Stimulated activated CD8-positive, alpha-beta memory T cell treated with anti-CD3 and anti-CD28 coated beads, Interleukin-15, amount 100 ng/mL, for 24 hours (primary cell): ENCODE data around the gene FHIT.

Experiments
- DNase-seq: peaks from one replicate; pipeline ENCODE4 v3.0.0-alpha.2; 2020; ENCODE audit warnings: low read depth

FHIT gene

GRCh38 chr3:60469481-60469880 lies 781.8 kb downstream of the FHIT start:
- DNase-seq: no peak

DNA sequence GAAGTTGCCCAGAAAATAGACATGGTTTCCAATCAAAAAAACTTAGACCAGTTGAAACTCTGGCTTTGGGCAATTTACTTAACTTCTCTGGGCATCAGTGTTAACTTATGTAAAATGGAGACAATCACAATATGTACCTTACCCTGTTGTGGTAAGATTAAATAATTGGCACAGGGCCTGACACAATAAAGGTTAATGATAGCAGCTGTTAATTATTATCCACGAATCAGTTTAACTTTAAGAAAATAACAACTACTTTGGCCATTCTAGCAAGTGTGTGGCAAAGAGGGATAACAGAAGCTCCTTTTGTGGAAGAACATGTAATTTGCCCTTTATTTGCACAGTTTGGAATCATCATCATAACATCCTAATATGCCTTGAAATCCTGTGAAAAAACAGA lies 787.6 kb downstream of the FHIT start:
- no peak for DNase-seq

DNA sequence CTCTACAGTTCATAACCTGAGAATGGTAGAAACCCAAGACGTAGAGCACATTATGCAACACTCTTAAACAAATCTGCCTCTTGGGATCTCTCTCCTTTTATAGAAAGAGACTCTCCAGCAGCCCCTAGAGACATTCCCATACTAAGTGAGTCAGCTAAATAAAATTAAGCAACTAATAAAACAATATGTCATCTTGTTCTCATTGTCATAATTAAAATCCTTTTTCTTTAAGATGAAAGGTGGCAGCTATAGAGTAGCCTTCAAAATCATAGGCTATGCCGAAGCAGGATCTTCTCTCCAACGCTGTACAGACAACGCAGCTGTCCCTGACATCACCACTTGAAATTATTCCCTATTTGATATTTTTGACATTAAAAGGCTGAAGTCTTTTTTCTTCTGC lies 790.0 kb downstream of the FHIT start:
- no peak for DNase-seq

GRCh38 chr3:60456180-60456579 lies 795.1 kb downstream of the FHIT start:
- no peak for DNase-seq

GRCh38 chr3:60453326-60453725 lies 797.9 kb downstream of the FHIT start:
- DNase-seq: no peak

DNA sequence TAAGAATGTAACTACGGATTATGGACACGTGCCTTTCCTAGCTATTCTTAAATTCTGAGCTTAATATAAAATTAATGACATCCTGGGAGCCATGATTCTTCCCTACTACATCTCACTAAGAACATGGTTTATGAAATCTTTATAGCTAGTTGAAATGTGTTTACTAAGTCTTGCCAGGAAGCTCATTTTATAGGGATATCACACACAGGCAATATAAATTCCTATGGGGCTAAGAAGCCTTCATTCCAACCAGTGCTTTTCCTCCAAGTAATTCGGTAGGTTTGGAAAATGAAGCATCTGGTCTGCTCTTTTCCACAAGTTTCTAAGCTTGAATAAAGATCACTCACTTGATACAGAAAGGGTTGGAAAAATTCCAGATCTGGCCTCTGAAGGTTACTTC lies 802.6 kb downstream of the FHIT start:
- no peak for DNase-seq

GRCh38 chr3:60445446-60445845 lies 805.8 kb downstream of the FHIT start:
- no peak for DNase-seq

GRCh38 chr3:60444898-60445437 lies 806.3 kb downstream of the FHIT start:
- DNase-seq: no peak

DNA sequence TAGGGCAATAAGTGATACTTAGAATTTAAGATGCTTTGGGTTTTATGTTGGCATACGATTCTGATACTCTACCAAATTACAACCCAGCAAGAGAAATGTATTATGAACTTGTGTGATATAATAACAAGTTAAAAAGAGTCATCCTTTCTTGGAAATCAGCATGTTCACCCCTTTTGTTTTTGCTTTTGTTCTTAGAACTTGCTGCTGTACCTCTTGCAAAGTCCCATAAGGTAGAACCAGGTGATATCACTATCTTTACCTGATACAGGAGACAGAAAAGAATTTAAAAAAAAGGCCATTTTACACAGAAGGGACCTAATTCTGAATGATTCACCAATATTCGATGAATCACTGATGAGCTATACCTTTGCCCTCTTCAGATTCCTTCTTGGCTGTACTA lies 810.4 kb downstream of the FHIT start:
- no peak for DNase-seq

DNA sequence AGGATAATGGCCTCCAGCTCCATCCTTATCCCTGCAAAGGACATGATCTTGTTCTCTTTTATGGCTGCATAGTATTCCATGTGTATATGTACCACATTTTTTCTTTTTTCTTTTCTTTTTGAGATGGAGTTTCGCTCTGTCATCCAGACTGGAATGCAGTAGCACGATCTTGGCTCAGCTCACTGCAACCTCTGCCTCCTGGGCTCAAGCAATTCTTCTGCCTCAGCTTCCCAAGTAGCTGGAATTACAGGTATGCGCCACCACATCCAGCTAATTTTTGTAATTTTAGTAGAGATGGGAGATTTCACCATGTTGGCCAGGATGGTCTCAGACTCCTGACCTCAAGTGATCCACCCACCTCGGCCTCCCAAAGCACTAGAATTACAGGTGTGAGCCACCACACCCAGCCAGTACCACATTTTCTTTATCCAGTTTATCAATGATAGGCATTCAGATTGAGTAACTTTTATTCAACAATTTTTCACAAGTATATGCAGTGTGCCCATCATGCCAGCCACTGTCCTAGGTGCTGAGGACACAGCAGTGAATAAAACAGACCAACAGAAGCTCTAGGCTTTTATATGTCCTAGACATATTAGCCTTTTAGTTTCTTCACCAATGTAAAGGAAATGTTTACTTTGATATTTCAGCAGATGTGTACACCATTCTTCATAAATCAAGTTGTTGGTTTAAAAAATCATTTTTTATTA lies 815.2 kb downstream of the FHIT start:
- DNase-seq: no peak

GRCh38 chr3:60434950-60435349 lies 816.3 kb downstream of the FHIT start:
- DNase-seq: no peak

GRCh38 chr3:60434323-60434722 lies 816.9 kb downstream of the FHIT start:
- DNase-seq: no peak

DNA sequence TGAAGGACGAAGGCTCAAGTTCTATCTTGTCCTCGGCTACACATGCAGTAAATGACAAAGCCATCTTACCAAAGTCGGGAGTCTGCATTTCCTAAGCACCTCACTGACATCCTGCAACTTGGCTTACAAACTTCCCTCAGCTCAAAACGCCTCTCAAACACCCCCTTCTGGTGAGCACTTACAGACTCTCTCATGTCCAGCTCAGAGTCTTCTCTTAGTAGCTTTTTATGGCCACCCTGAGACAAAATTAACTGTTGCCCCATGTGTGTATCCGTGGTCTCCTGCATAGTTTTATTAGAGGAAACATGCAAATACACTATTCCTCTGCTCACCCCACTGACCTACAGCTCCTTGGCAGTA lies 819.7 kb downstream of the FHIT start:
- no peak for DNase-seq

DNA sequence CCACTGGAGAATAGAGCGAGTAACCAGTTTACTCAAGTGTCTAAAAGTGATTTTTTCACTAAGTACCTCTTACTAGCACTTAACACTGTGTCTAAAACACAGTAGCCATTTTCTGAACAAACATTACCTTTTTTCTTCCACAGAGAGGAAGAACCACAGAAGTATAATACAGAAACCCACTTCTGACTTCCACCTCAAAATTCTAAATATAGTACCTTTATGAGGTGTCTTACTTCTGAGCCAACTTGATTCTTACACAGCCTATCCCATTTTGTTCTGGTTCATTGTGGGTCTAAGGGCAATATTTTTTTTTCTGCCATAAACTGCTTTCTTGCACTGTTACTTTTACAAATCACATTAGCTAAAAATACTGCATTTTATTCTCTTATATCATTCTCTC lies 821.0 kb downstream of the FHIT start:
- DNase-seq: no peak

- DNase-seq: no peak
These were observed 824.1 kb downstream of the FHIT start for GRCh38 chr3:60427109-60427508.

- DNase-seq: no peak
These were observed 826.3 kb downstream of the FHIT start for GRCh38 chr3:60424942-60425341.

DNA sequence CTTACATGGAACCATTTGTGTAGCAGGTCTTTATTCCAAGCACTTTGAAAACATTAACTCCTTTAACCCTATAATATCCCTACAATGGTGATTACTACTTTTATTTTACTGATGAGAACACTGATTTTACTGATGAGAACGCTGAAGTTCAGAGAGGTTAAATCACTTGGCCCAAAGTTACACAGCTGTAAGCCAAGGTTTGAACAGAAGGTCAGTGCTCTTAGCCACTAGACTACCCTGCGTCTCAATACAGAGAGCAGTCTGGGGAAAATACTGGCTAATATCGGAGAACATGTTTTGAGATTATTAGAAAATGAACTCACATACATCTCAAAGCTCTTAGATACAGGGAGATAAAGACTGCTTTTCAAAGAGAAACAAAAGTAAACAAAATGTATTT lies 827.2 kb downstream of the FHIT start:
- no peak for DNase-seq

DNA sequence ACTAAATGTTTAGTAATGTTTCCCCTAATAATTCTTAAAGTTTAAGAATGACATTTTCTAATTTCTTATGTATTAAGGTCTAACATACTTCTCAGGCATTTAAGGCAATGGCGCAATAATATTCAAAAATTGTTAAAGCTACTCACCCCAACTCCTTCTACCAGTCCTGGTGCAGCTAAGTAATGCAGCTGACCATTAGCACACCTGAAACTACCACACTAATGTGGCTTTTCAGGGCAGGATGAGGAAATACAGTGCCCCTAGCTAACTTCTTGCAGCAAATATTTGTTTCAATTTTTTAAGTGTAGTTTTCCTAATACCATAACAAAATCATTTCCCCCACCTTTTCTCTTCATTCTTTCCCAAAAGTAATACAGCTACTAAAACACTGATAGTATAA lies 827.7 kb downstream of the FHIT start:
- no peak for DNase-seq

GRCh38 chr3:60421749-60422446 lies 829.4 kb downstream of the FHIT start:
- DNase-seq: no peak

DNA sequence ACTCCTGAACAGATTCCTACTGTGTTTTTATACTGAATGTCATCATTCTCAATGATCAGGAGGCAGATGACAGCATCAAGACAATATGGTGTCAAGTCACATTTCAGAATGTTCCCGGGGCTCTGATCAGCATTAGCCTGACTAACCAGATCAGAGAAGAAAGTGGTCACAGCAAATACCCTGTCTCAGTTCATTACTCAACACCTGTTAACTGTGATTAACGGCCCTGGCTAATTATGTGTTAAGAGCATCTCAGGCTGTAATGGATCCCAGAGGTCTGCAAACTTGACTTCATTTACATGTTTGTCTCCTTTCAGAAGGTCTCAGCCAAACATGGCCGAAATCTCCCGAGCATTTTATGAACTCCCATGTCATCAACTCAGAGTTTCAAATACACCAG lies 833.7 kb downstream of the FHIT start:
- DNase-seq: no peak

- no peak for DNase-seq
These were observed 837.2 kb downstream of the FHIT start for GRCh38 chr3:60414011-60414410.

GRCh38 chr3:60413551-60413950 lies 837.7 kb downstream of the FHIT start:
- DNase-seq: no peak

DNA sequence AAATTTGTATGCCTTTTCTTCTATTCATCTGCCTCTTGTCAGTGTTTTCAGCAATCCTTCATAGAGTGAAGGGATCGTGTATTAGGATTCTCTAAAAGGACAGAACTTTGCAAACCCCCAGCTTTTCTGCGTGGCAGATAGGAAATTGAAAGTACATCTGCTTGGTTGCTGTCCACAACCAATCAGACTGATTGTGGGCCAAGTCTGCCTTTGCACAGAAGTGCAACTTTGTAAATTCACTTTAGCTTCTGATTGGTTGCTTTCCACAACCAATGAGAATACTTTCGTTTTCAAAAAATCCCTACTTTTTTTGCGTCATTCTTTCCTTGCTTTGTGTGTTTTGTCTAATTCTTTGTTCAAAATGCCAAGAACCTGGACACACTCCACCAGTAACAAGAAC lies 847.4 kb downstream of the FHIT start:
- no peak for DNase-seq

GRCh38 chr3:60402931-60403330 lies 848.3 kb downstream of the FHIT start:
- DNase-seq: no peak
